Left ventricle myocardium superior (tissue), 1 donor: ENCODE results near the gene LYST. TPM values are rescaled to one million over a fixed set of nuclear protein-coding genes. Genes with fewer than 3 reads are reported as not detected.
"Not testable (repeated sequence)": the region's sequence is repeated elsewhere in the genome, so short reads cannot be mapped to it uniquely, and the experiment has no call there.

Experiments used
- ATAC-seq: fragments of 200-7000 bp; cut with Tn5 transposase; one replicate; pipeline ENCODE4 v1.9.1; 2020; ENCODE audit warnings: mild to moderate bottlenecking, moderate library complexity
- DNase-seq: peaks from one replicate; pipeline ENCODE4 v3.0.0-alpha.2; 2020
- intact Hi-C: fragments of 100-400 bp; cut with micrococcal nuclease; formaldehyde crosslinking; loops from one replicate; pipeline ENCODE4 v1.11.0; 2022
- microRNA-seq: library from miRNA; unstranded; fragments of <30 nt; microRNA quantifications from one replicate; pipeline ENCODE4 v1.2.0, GENCODE V29; 2020; ENCODE audit warnings: borderline number of aligned reads
- total RNA-seq: library from RNA; stranded (reverse); fragmentation: NEBNext Ultra II Directional; extraction: Animal tissue kit (Norgen Biotek cat#: 25700); gene quantifications from one replicate; pipeline ENCODE4 v1.2.1, GENCODE V29; 2021
- donor health status: DM: no; HTN: yes; CAD: no; lungs with severe emphysema.

Gene LYST
- total RNA-seq, 1 donor from 2014 or later, result 11.9 TPM

DNA sequence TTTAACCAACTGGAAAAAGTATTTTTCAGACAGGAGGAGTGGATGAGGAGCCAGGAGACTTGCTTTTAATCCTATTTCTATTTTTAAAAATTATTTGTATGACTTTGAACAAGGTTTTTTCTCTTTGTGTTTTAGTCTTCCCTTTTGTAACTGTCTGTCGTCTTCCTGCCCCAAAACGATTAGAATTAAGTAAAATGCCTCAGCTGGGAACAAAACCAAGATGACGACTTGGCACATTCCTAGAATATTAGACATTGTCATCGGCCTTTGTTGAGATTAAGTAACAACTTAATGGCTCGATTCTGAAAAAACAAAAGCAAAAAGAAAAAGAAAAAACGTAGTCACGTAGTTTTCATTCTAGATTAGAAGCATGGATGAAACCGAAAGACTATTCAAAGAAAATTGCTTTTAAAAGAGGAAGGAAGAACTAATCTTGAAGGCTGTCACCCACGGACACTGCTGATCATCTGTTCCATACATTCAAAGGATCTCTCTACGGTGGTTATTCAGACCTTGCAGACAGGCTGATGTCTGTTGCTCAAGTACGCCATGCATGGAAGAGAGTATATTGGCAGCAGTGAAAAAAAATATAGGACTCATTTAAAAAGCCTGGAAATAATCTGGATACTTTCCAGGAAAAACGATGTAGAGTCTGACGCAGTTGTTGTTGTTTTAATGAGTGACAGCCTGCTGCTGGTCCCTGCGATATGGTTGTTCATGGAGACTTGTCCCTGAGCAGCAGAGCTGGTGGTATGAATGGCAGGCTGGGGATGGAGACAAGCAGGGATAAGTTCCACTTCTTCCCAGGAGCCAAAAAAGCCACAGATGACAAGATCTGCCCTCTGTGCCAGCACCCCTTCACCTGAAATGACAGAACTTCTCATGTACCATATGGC is 234.0 kb downstream of the LYST start:
- intact Hi-C loops, result no loop called here
- DNase-seq (no peak), ATAC-seq (no peak)

DNA sequence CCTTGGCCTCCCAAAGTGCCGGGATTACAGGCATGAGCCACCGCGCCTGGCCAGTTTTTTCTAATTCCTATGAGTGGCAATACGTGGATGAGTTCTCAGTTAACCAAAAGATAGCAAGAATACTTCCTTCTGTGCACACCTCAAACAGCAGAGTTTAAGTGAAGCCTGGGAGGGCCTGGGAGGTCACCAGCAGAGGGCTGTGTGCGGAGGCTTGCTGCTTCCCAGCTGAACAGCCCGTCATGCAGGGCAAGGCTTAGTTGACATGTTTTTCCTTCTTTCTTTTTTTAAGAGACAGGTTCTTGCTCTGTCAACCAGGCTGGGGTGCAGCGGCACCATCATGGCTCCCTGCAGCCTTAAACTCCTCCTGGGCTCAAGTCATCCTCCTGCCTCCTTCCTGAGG is 234.9 kb downstream of the LYST start:
- intact Hi-C loops, result no loop called here
- DNase-seq (no peak), ATAC-seq (no peak)

DNA sequence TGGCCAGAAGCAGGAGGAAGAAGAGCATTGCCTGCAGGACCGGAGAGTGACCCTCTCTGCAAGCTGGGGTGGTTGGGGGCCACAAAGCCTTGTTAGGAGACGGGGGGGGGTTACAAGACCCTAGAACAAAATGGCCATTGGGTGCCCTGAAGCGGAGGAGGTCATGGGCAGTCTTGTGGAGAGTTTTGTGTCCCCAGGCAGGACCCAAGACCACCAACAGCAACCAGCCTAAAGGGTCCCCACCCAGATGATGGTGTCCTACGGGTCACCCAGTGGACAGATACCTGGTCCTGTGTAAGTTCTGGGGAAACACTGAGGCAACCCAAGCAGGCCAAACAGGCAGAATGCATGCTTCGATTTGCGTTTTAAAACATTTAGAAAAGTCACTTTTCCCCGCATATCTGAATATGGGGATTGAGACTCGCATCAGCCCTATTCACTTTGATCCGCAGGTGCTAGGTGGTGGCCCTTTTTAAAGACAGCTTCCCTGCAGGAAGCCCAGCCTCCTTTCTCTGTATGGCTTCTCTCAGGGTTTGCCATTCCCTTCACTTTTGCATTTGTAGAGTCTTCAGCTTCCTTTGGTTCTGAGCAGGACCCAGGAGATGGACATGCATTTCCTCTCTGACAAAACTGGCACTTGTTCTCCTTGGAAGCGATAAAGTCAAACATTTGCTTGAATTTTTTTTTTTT is 238.2 kb downstream of the LYST start:
- intact Hi-C loops, result no loop called here
- no peak for ATAC-seq
- no peak for DNase-seq

DNA sequence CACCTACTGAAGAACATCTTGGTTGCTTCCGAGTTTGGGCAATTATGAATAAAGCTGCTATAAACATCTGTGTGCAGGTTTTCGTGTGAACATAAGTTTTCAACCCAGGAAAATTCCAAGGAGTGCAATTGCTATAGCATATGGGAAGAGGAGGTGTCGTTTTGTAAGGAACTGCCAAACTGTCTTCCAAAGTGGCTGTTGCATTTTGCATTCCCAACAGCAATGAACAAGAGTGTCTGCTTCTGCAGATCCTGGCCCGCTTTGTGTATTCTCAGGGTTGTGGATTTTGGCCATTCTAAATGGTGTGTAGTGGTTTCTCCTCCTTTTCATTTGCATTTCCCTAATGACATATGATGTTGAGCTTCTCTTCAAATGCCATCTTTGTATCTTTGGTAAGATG is 240.9 kb downstream of the LYST start:
- no peak for ATAC-seq
- DNase-seq, result no peak
- intact Hi-C loops, result no loop called here

DNA sequence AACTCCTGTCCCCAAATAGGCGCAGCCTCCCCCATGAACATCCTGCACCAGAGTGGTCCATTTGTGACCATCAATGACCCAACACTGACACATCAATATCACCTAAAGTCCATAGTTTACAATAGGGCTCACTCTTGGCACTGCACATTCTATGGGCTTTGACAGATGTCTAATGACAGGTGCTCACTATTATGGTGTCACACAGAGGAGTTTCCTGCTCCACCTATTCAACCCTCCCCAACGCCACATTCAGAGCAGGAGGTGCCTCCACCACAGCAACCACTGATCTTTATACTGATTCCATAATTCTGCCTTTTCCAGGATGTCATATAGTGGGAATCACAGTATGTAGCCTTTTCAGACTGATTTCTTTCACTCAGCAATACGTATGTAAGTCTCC is 241.4 kb downstream of the LYST start:
- intact Hi-C loops, result no loop called here
- no peak for DNase-seq
- ATAC-seq, result no peak

DNA sequence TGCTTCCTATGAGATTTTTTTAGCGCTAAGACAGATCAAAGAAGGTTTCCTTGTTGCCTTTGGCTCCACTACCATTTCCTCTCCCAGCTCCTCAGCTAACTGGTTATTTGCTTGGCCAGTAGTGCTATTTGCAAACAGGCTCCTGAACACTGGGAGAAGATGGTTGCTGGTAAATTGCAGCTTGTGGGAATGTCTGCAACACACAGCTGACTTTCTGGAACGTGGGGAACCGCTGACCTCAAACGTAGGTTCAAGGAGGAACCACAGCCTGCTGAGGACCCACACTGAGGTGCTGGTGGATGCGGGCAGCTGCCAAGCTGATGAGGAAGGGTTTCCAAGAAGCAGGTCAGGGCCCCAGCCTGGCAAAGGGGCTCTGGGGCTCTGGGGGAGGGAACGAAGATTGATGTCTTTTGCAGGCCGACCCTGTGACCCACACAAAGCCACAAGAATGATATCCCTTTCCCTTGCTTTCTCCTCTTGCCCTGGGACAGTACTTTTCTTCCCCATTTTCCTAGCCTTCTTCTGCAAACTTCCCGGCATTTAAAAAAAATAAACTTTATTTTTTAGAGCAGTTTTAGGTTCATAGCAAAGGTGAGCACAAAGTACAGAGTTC is 241.9 kb downstream of the LYST start:
- intact Hi-C loops, result no loop called here
- no peak for ATAC-seq
- no peak for DNase-seq

DNA sequence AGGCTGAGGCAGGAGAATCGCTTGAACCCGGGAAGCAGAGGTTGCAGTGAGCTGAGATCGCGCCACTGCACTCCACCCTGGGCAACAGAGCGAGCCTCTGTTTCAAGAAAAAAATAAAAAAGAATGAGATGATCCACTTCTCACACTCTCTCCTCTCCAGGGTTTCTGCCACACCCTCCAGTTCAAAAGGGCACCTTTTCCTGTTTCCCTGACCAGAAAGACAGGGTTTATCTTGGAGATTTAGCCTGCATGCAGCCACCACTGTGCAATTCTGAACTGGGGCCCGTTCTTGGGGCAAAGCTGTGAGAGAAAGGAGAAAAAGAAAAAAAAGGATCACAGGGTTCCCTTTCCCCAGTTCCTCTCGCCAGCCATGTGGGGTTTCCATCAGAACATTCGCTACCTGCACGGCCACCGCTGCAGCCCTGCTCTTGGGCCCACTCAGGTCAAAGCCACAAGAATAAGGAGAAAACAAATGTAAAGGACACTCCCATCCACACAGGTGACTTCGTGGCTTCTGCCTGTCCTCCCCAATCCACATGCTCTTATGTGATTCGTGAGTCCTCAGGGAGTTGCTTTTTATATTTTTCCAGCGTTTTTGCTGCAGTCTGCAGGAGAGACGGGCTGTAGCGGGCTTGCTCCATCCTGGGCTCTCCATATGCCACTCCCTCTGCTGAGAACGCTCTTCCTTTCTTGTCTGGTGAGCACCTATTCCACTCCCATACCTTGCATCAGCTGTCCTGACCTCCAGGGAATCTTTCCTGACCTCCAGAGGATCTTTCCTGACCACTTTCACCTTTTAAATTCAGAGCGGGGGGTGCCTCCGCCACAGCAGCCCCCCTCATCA is 243.5 kb downstream of the LYST start:
- intact Hi-C loops, result no loop called here

DNA sequence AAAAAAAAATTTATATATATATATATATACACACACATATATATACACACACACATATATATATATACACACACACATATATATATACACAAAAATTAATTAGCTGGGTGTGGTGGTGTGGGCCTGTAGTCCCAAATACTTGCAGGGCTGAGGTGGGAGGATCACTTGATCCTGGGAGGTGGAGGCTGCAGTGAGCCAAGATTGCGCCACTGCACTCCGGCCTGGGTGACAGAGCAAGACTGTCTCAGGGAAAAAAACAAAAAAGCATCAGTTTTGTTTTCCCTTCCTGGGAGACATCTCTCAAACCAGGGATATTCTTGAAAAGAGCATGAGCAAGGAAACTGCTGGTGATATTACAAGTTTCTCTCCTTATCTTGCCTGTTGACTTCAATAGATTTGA is 247.6 kb downstream of the LYST start:
- DNase-seq, intact Hi-C loops: not testable (repeated sequence)

More for the DNA sequence above, 243.5 kb downstream of the LYST start:
- ATAC-seq, result no peak
- DNase-seq, result no peak

DNA sequence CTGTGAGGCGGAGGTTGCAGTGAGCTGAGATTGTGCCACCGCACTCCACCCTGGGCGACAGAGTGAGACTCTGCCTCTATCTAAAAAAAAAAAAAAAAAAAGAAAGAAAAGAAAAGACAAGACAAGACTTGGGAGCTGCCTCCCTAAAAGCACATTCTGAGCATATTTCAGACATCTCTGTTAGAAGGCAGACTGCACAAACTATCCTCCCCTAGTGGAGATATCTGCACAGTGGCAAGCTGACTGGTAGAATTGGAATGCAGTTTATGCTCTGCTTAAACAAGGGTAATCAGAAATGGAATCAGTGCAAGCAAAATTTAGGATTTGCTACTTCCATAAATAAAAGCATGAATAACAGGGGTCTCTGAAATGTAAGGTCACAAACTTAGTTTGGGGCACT is 248.9 kb downstream of the LYST start:
- DNase-seq (no peak), ATAC-seq (no peak)
- intact Hi-C loops, result no loop called here

More for the DNA sequence above, 247.6 kb downstream of the LYST start:
- ATAC-seq, result not testable (repeated sequence)

DNA sequence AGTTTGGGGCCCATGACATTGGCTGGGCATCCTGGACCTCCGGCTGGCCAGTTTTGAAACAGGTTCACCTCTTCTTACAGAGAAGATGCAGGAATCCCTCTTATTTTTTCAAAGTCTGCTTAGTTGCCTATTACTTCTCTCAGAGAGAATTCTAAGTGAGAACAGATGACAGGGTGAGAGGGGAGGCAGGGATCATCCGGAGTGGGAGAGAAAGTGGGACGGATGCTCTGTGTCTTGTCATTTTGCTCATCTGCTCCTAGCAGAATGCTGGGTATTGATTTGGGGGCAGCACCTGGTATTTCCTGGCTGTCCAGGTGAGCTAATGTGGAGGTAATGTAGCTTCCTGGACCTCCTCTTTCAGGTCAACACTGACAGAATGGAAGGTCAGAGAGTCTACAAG is 249.6 kb downstream of the LYST start:
- ATAC-seq (no peak), DNase-seq (no peak)
- intact Hi-C loops, result no loop called here

DNA sequence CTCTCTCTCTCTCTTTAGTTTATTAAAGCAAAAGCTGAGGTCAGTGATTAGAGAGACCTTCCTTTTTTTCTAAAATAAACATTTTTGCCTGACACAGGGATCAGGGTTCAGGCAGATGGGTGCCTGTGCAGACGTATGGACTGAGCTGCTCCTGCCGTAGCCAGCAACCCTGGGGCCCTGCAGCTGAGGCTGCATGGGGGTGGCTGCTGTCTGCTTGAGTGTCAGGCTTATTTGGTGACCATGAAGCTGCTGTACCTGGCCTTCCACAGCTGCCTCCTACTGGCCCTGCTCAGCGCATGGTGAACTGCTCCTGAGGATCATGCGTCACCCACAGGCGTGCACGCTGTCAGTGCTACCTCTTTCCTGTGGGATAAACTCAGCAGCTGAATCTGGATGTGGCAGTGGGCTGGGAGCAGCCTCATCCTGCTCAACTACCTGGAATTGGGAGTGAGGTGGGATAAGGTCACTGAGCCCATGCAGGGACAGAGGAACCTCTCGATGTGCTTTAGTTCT is 252.2 kb downstream of the LYST start:
- ATAC-seq (no peak), DNase-seq (no peak)
- intact Hi-C loops, result no loop called here

DNA sequence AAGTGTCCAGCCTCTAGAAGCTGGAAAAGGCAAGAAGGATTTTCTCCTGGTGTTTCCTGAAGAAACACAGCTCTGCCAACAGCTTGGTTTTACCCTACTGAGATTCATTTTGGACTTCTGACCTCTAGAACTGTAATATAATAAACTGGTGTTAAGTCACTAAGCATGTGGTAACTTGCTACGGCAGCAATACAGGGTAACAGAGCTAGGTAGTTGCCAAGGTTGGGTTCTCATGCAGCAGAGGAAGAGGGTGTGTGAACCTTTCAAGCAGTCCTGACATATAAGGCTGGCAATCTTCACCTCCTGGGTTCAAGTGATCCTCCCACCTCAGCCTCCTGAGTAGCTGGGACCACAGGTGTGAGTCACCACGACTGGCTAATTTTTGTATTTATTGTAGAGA is 253.1 kb downstream of the LYST start:
- DNase-seq (no peak), ATAC-seq (no peak)
- intact Hi-C loops, result no loop called here

DNA sequence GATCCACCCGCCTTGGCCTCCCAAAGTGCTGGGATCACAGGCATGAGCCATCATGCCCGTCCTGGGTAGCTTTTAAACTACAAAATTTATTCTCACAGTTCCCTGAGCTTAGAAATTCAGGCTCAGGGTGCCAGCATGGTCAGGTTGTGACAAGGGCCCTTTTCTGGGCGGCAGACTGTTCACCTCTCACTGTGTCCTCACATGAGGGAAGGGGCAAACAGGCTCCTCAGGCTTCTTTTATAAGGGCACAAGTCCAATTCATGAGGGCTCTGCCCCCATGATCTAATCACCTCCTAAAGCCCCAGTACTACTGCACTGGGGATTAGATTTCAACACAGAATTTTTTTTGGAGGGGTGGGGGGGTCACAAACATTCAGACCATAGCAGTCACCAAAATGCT is 253.9 kb downstream of the LYST start:
- DNase-seq (no peak), ATAC-seq (no peak)
- intact Hi-C loops, result no loop called here

Small RNA genes lying within 50 kb of the gene (microRNA-seq; reads per million reads assigned to microRNA genes)
- gene MIR1537, result not detected

Other genes with a start within 250 kb of the LYST start
- not detected for gene GNG4, start 217.1 kb downstream of the LYST start, total RNA-seq
- 47.6 TPM for gene NID1, start 198.2 kb upstream of the LYST start, total RNA-seq